NCI-H526 (cell line): Measurements from ENCODE around the gene CEACAM18.
"Not testable (repeated sequence)": the region's sequence is repeated elsewhere in the genome, so short reads cannot be mapped to it uniquely, and the experiment has no call there.

ENCODE experiments used
- DNase-seq, 2 experiments: peaks; one replicate each; lab custom pipeline; 2025; lab: John Stamatoyannopoulos, UW

The CEACAM18 gene

DNA sequence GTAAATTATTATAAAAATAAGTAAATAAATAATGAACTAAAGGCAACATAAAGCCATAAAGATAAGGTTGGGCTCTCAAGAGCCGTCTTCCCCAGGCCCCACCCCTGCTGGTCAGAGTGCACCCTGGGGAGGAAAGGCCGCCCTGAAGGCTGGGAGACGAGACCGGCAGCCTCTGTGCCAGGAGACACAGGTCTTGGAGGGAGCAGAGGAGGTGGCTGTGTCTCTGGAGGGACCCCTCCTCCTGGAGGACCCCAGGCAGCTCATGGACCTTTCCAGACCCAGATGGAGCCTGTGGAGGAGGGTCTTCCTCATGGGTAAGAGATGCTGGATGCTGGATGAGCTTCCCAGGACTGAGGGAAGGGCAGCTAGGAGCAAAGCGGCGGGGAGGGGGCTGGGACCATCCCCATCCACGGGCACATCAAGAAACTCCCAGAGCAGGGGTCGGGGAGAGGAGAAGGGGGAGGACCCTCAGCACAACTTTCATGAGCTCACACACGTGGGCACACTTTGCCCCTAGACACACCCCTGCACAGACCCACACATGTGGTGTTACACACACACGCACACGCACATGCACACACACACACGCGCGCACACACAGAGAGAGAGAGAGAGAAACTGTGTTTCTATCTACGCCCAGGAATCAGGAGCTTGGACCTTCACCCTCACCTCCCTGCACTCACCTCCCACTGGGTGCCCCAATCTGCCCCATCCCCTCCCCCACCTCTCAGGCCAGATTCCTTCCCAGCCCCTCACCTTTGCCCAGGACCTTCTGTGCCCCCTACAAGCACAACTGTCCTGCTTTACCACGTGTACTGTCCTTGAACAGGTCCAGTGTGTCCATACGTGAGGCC lies at the start of gene CEACAM18:
Gene CEACAM18, plus strand, starts transcription at position 159 of the 854 bp plus-strand sequence.
- DNase-seq = no peak

DNA sequence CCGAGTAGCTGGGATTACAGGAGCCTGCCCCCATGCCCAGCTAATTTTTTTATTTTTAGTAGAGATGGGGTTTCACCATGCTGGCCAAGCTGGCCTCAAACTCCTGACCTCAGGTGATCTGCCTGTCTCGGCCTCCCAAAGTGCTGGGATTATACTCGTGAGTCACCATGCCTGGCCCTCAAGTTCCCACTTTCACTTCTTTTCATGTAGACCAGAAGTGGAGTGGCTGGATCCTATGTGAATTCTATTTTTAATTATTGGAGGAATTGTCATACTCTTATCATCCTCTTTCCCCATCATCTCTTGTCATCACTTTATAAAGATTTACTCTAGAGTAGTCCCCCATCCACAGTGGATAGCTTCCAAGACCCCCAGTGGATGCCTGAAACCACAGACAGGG lies 48.1 kb upstream of the CEACAM18 start:
- DNase-seq = no peak

DNA sequence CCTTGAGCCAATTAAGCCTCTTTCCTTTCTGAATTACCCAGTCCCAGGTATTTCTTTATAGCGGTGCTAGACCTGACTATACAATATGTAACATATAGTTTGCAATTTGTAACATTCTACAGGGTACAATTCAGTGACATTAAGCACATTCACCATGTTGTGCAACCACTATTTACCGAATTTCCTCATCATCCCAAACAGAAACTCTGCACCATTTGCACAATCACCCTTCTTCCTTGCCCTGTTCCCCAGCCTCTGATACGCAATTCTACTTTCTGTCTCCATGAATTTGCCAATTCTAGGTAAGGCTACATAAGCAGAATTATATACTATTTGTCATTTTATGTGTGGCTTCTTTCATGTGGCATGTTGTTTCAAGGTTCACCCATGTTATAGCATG lies 47.2 kb upstream of the CEACAM18 start:
- no peak for DNase-seq

DNA sequence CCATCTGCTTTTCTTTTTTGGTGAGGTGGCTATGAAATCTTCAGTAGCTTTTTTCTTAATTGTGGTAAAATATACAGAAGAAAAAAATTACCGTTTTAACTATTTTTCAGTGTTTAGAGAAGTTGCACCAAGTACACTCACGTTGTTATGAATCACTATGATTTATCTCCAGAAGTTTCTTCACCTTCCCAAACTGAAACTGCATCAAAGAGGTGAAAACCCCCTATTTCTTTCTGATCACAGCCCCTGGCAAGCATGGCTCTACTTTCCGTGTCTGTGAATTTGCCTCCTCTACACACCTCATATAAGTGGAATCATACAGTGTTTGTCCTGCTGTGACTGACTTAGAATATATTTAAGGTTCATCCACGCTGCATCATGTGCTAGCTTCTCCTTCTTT lies 45.3 kb upstream of the CEACAM18 start:
- DNase-seq = no peak

DNA sequence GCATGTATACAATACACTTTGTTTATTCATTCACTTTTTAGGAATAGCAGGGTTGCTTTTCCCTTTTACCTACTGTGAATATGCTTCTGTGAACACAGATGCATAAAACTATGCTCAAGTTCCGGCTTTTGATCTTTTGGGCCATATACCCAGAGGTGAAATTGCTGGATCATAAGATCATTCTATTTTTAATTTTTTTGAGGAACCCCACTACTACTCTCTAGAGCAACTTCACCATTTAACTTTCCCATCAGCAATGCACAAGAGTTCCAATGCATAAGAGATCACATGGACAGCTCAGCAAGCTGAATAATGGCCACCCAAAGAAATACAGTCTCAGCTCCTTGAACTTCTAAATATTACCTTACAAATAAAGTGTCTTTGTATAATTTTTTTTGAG lies 43.9 kb upstream of the CEACAM18 start:
- DNase-seq = no peak

DNA sequence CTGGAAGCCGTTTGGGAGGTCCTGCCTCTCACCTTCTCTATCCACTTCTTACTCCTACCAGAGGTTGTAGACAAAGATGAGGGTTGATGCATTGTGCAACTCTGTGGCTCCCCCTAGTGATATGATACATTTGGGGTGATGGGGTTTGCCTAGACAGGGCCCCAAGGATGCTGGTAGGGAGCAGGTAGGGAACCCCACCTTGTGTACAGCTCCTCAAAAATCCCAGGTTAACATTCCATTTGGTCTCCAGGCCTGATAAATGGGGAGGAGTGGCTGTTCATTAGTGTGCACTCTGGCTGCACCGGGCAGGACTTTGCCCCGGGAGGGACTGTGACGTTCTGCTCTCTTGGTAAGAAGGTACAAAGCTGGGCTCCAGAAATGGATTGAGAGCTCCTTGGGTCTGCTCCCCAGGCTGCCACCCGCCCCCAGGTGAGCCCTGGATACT lies 39.3 kb upstream of the CEACAM18 start:
- peak; percentile 16 to 25 for DNase-seq

DNA sequence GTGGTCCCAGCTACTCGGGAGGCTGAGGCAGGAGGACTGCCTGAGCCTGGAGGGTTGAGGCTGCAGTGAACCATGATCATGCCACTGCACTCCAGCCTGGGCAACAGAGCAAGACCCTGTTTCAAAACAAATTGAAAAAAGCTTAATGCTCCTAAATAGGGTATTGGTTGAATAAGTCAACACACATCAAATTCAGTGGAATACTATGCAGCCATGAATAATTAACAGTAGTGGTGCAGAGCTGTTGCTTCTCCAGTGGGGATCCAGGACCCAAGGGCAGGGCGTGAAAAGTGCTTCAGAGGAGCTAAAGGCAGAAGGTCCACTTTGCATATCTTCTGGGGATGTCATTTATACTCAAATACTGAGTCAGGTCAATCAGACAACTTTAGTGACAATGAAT lies 38.3 kb upstream of the CEACAM18 start:
- no peak for DNase-seq

DNA sequence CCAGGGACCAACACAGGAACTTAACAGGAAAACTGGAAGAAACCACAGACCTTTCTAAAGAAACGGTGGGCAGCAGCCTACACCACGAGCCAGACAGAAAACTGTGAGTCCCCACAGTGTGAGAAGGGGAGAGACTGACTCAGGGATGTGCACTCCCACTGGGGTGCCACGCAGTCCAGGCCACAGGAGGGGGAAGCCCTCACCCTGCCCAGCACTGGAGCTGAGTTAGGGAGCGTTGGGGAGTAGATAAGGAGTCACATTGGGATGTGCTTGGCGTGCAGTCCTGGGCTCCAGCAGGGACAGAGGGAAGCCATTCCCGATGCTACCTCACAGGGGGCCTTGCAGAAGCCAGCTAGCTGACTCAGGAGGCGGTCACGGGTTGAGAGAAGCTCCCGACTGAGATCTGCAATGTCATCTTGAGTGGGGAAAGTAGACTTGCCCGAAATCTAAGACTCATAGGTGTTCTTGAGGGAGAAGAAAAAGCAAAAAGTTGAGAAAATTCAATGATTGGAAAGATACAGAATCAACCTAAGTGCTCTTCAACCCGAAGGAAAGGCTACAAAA lies 37.4 kb upstream of the CEACAM18 start:
- no peak for DNase-seq

DNA sequence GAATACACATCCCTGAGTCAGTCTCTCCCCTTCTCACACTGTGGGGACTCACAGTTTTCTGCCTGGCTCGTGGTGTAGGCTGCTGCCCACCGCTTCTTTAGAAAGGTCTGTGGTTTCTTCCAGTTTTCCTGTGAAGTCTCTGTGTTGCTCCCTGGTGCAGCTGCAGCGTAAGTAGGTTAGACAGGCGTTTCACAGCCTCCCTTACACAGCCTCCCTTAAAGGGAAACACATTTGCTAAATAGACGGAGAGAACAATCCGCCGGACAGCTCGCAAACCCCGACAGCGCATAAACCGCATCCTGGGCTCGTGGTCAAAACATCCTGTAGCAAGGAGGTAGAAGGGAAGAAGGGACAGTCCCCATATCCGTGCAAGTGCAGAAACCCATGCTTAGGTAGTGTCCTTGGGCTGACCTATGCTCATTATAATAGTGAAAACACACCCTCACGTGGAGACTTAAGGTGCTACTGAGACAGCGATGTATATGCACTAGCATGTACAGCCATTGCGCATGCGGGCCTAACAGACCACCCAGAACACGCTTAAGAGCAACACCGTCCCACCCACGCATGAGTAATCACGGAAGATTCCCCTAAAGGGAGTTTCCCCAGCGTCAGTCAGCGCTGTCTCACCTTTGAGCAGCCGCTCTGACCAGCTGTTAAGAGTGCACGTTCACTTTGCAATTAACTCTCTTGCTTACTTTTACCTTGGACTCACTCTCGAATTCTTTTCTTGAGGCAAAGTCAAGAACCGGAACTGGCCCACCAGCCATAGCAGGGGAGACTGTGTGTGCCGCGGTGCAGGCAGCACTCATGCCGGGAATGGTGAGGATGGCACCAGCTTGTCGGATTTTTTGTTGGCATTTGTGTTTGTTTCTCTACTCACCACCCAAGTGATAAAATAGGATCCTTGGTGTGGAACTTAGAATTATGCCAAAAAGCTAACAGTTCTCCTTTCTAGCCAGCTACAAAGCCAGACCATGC lies 36.6 kb upstream of the CEACAM18 start:
- DNase-seq = no peak

DNA sequence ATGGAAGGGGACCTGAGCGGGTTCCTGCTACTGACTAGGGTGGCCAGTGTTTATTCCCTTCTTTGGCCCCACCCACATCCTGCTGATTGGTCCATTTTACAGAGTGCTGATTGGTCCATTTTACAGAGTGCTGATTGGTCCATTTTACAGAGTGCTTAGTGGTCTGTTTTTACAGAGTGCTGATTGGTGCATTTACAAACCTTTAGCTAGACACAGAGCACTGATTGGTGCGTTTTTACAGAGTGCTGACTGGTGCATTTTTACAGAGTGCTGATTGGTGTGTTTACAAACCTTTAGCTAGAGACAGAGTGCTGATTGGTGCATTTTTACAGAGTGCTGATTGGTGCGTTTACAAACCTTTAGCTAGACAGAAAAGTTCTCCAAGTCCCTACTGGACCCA lies 30.8 kb upstream of the CEACAM18 start:
- DNase-seq = not testable (repeated sequence)

DNA sequence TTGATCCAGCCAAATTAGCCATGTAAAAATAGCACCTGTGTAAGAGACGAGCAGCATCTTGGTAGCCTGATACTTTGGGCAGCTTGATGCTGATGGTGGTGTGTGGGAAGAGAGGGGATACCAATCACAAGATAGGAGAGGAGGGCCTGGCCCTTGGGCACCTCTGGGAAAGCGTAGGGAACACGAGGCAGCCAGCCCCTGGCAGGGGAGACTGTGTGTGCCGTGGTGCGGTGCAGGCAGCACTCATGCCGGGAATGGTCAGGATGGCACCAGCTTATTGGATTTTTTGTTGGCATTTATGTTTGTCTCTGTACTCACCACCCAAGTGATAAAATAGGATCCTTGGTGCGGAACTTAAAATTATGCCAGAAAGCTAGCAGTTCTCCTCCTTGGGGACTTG lies 30.3 kb upstream of the CEACAM18 start:
- no peak for DNase-seq

DNA sequence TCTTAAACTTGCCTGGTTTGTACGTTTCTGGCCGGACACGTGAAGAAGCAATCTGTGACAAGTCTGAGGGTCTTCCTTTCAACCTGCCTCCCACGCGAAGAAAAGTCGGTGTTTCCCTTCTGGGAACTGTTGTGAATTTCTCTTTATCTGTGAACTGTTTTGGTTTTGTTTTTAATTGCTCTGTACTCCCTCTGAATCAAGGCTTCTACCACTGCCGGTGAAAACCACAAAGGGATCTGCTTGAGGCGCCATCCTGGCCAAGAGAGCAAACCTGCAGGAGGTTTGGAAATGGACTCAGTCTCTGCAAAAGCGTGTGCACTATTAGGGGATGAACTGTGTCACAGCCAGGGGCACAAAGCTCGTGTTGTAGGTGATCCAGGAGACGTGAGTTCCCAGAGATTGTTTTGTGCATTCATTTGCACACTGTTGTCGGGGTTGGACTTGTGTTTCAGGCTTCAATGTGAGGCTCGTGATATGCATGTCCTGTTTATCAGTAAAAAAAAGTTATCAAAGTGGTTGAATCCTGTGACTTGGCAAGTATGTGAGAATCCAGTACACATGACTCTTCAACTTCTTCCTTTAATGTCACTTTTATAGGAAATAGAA lies 29.8 kb upstream of the CEACAM18 start:
- no peak for DNase-seq

DNA sequence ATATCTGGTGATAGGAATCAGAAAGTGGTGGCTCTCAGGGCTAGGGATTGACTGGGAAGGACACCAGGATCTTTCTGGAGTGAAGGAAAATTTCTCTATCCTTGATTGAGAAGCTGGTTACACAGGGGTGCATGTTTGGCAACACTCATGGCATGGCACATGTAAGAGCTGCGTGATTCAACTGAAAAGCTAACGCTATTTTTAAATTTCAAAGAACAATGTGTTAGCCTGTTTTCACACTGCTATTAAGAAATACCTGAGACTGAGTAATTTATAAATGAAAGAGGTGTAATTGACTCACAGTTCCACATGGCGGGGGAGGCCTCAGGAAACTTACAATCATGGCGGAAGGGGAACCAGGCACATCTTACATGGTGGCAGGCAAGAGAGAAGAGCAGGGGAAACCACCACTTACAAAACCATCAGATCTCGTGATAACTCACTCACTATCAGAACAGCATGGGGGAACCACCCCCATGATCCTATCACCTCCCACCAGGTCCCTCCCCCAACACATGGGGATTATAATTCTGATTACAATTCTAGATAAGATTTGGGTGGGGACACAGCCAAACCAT lies 27.5 kb upstream of the CEACAM18 start:
- no peak for DNase-seq

DNA sequence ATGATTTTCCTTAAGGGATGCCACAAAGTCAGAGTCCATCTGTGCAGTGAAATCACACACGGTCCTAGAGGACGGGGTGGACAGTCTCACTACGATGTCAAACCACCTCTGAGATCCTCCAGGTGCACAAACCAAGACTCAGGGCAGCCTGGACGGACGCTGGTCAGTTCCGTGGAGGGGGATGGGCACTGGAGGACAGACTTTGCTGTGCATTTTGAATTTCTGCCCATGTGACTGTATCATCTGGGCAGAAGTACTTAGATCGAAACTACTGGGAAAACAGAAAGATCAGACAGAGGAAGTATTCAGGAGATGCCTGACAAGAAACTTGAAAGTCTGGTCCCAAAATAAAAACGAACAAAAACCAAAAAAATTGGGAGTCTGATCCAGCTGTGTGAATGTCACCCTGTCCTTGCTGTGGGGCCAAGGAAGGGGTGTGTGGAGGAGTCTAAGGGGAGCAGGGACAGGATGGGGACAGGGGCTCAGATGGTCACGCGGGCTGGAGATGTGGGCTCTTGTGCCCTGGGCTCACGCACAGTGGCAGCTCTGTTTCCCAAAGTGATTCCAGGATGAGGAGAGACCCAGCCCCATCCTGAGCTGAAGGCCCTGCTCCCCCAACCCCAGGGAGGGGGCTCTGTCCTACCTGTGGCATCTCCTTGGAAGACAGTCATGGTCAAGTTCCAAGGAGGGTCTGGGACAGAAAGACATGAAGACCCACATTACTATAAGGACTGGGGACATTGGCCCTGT lies 21.6 kb upstream of the CEACAM18 start:
- no peak for DNase-seq

DNA sequence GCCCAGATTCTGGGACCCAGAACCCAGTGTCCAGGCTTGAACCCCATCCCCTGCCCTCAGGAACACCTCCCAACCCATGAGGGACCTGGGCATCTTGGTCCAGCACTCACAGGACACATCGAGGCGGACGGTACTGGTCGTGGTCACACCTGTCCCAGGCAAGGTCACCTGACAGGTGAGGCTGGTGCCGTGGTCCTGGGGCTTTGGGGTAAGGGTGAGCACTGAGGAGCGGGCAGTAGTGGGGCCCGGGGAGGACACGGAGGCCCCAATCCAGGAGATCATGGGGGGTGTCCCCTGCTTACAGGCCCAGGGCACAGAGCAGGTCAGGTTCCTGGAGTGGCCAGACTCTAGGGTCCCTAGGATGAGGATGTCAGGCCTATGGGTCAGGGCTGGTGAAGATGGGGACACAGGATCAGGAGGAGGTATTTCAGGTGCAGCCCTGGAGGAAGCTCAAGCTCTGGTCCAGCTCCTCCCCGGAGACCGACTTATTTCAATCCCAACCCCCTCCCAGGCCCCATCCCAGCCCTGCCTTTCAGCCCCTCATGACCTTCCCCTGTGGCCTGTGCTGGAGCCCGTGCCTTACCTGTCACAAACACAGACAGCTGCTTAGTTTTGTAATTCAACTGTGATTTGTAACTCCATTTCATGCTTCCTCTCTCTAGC lies 20.9 kb upstream of the CEACAM18 start:
- no peak for DNase-seq

DNA sequence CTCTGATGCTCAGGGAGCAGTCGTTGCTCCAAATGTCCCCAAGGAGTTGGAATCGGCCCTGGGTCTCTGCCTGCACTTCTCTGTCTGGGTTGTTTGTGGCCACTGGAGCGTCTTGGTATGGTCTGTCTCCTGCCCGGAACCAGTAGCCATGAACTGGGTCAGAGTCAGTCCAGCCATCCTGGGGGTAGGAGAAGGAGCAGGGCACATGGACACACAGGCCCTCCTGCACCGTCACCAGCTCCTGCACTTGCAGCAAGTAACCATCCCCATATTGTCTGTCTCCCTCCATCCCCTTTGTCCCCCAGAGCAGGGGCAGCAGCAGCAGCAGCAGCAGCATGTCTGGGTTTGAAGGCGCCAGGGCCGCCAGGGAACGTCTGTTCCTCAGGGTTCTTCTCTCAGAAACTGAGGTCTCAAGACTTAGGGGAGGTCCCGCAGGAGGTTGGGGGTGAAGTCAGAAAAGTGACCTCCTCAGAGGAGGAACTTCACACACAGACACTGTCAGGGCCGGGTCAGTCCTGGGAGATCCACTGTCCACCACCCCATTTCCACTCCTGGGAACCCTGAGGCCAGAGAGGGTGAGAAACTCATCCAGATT lies 20.2 kb upstream of the CEACAM18 start, which contains the start of gene SIGLEC8:
Gene SIGLEC8, minus strand, starts transcription at position 404 of the 595 bp plus-strand sequence. Its CDS starts 67 bp downstream, at position 337.
- DNase-seq = no peak

DNA sequence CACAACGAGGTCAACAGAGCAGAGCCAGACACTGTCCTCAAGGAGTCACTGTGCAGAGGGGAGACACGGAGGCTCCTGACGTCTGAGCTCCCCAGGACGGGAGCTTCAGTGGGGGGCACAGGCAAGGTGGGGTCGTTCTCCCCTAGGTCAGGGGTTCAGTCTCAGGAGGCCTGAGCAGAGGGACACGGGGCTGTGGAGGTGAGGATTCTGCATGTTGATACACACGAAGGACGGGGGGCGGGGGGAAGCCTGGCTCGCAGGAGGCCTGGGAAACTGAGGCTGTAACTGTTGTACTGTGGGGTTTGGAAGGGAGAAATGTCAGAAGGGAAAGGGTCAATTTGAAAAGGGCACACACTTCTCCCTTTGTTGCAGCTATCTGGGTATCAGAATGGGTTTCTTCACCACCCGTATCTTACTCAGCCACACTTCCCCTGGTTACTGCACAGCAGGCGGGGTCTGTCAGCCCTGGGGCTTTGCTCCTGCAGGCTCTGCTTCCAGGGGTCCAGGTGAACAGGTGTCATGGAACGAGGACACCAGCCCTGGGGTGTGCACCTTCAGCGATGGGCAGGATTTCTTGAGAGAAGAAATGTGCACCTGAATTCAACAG lies 19.3 kb upstream of the CEACAM18 start:
- DNase-seq = no peak

DNA sequence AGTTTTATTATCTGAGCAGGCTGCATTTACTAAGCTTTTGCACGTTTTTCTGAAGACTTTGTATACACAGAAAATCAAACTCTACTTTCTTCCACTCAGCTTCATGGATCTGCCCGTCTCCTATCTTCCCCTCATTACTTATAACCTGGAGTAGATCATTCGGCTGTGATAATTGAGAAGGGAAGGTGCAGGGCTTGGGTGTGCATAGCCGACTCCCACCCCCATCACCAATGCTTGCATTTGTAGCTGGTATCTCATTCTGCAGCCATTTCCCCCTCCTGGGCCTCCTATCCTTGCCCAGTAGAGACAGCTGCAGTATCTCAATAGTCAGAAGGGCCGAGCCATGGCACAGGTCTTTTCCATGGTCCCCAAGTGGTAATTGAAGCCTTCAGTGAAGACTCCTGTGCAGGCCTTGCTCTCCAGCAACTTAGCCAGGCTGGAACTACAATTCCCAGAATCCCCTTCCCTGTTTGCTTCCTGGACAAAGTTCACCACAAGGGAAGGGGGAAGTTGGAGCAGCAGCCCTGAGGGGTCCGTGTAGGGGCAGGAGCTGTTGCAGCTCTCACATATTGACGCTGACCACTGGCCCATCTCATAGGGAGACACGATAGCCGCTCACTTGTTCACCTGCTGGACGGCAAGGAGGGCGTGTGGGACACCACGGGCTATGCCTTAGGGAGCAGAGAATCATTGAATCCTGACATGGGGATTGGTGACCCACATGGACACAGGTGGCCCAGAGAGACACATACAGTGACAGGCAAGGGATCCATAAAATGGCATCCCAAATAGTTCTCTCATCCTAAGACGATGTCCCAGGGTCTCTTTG lies 18.0 kb upstream of the CEACAM18 start:
- peak in 1 of 2 experiments; percentile 51 for DNase-seq
